Mucosa of descending colon (tissue), 3 donors: Measurements from ENCODE around the gene CAPSL. TPM values are rescaled to one million over a fixed set of nuclear protein-coding genes. Genes with fewer than 3 reads are reported as not detected.

Experiments
- ATAC-seq: fragments of 200-7000 bp; cut with Tn5 transposase; one replicate; pipeline ENCODE4 v1.9.1; 2020; ENCODE audit warnings: mild to moderate bottlenecking, moderate library complexity
- DNase-seq, 3 donors: peaks; one replicate each; pipeline ENCODE4 v3.0.0-alpha.2; 2020
- H3K36me3 ChIP-seq: fragments of 200-600 bp; one replicate; pipeline ENCODE4 v1.8.0; 2021; ENCODE audit warnings: low read depth, mild to moderate bottlenecking
- H3K4me1 ChIP-seq: fragments of 200-600 bp; one replicate; pipeline ENCODE4 v1.8.0; 2021; ENCODE audit warnings: low read depth, mild to moderate bottlenecking
- H3K4me3 ChIP-seq: fragments of 200-600 bp; one replicate; pipeline ENCODE4 v1.8.0; 2021; ENCODE audit warnings: mild to moderate bottlenecking
- H3K9me3 ChIP-seq: fragments of 200-600 bp; one replicate; pipeline ENCODE4 v1.8.0; 2021; ENCODE audit warnings: mild to moderate bottlenecking
- CTCF ChIP-seq: fragments of 200-600 bp; IDR thresholded peaks from one replicate; pipeline ENCODE4 v1.8.0; 2022; ENCODE audit warnings: antibody characterized with exemption, mild to moderate bottlenecking
- intact Hi-C, 2 donors: fragments of 100-400 bp; cut with DNase I in 1 of 2; cut with micrococcal nuclease in 1 of 2; formaldehyde crosslinking; loops; one replicate each; pipeline versions ENCODE4 v1.11.0 to v1.11.1; 2022; cut with DNase I, micrococcal nuclease
- total RNA-seq, 3 donors: library from RNA; stranded (reverse); fragmentation: NEBNext Ultra II Directional in 2 of 3; extraction: Animal tissue kit (Norgen Biotek cat#: 25700) in 2 of 3; gene quantifications; one replicate each; pipeline versions ENCODE4 v1.2.1 to v1.2.4, GENCODE V29; 2021 to 2023
- donor health status: DM: no; HTN: no; CAD: no; lungs with moderate emphysema.
- donor health status: DM: no; HTN: no; CAD: no.
- donor health status: DM: no; HTN: yes; CAD: no.

CAPSL gene
- total RNA-seq, 3 donors from 2014 or later: not detected

- intact Hi-C loops: no loop called here
- no peak overlapping the region for H3K4me3 ChIP-seq
- TF ChIP-seq CTCF: no peak
- H3K9me3 ChIP-seq: no peaks in the 10 kb centered on the region
- no peaks in the 10 kb centered on the region for H3K4me1 ChIP-seq
- DNase-seq (no peak), ATAC-seq (no peak)
- H3K36me3 ChIP-seq: no peaks in the 10 kb centered on the region
Measured at GRCh38 chr5:35869685-35870277, 68.6 kb downstream of the CAPSL start.

- DNase-seq (no peak), ATAC-seq (no peak)
- Histone ChIP-seq H3K4me3 (no peak overlapping the region), H3K36me3 (no peaks in the 10 kb centered on the region), H3K9me3 (no peaks in the 10 kb centered on the region), H3K4me1 (no peaks in the 10 kb centered on the region)
- TF ChIP-seq CTCF: no peak
- intact Hi-C loops: no loop called here
Measured at GRCh38 chr5:35867998-35868397, 70.4 kb downstream of the CAPSL start.

- no peaks in the 10 kb centered on the region for H3K4me1 ChIP-seq
- DNase-seq (no peak), ATAC-seq (no peak)
- intact Hi-C loops: no loop called here
- TF ChIP-seq CTCF: no peak
- no peaks in the 10 kb centered on the region for H3K9me3 ChIP-seq
- no peak overlapping the region for H3K4me3 ChIP-seq
- H3K36me3 ChIP-seq: no peaks in the 10 kb centered on the region
Measured at GRCh38 chr5:35863159-35863558, 75.3 kb downstream of the CAPSL start.

GRCh38 chr5:35862126-35862525 lies 76.3 kb downstream of the CAPSL start:
- no peaks in the 10 kb centered on the region for H3K4me1 ChIP-seq
- H3K36me3 ChIP-seq: no peaks in the 10 kb centered on the region
- no peak for DNase-seq
- H3K4me3 ChIP-seq: no peak overlapping the region
- ATAC-seq: no peak
- H3K9me3 ChIP-seq: no peaks in the 10 kb centered on the region
- no peak for TF ChIP-seq CTCF
- intact Hi-C loops: no loop called here

DNA sequence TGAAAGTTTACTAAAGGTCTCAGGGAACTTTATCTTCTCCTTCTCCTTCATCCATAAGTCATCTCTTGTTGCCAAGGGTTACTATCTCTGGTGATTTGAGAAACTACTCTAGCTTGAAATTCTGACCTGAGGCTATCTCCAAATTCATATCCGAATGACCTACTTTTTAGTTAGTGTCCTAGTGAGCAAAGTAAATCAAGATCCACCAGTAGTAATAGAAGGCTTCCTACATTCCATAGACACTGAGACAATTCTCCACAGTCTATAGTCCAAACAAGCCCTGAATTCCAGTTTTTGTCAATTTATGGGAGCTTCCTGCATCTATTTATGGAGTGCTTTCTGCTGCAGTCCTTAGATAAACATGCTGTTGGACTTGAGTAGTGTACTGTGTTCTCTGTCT lies 76.7 kb downstream of the CAPSL start:
- no peak for ATAC-seq
- no peak for TF ChIP-seq CTCF
- Histone ChIP-seq H3K4me3 (no peak overlapping the region), H3K36me3 (no peaks in the 10 kb centered on the region), H3K9me3 (no peaks in the 10 kb centered on the region), H3K4me1 (no peaks in the 10 kb centered on the region)
- no peak for DNase-seq
- intact Hi-C loops: no loop called here

- H3K4me1 ChIP-seq: no peaks in the 10 kb centered on the region
- no peak overlapping the region for H3K4me3 ChIP-seq
- H3K36me3 ChIP-seq: no peaks in the 10 kb centered on the region
- ATAC-seq (no peak), DNase-seq (no peak)
- H3K9me3 ChIP-seq: no peaks in the 10 kb centered on the region
- no peak for TF ChIP-seq CTCF
- intact Hi-C loops: no loop called here
Measured at GRCh38 chr5:35860686-35861085, 77.7 kb downstream of the CAPSL start.
